WERI-Rb-1 (cell line): ENCODE results near the gene REXO1.

ENCODE experiments used
- DNase-seq: peaks from one replicate; pipeline ENCODE4 v3.0.0-alpha.2; 2020
- H3K27ac ChIP-seq: fragments of 250-450 bp; sonication (Bioruptor Pico); 2 replicates; pipeline ENCODE4 v1.5.1; 2020; ENCODE audit warnings: mild to moderate bottlenecking, moderate library complexity
- H3K27me3 ChIP-seq: fragments of 250-450 bp; sonication (Bioruptor Pico); 2 replicates; pipeline ENCODE4 v1.5.1; 2021; ENCODE audit warnings: mild to moderate bottlenecking, low read depth, moderate library complexity; ENCODE audit not compliant: insufficient read depth, severe bottlenecking
- H3K36me3 ChIP-seq: fragments of 250-450 bp; sonication (Bioruptor Pico); 2 replicates; pipeline ENCODE4 v1.5.1; 2020; ENCODE audit warnings: mild to moderate bottlenecking, moderate library complexity
- H3K4me3 ChIP-seq: 2 replicates; pipeline ENCODE4 v1.5.1; 2011; ENCODE audit warnings: low read depth, mild to moderate bottlenecking, control low read depth, low read length
- H3K9me3 ChIP-seq: fragments of 250-450 bp; sonication (Bioruptor Pico); 2 replicates; pipeline ENCODE4 v1.5.1; 2021; ENCODE audit warnings: mild to moderate bottlenecking, moderate library complexity; ENCODE audit not compliant: severe bottlenecking
- CTCF ChIP-seq: IDR thresholded peaks from 2 replicates; pipeline ENCODE4 v1.5.1; 2011; ENCODE audit warnings: low read depth, mild to moderate bottlenecking, control low read depth, inconsistent platforms, low read length

REXO1 gene

GRCh38 chr19:1825909-1826556 is 22.2 kb downstream of the REXO1 start:
- Histone ChIP-seq H3K4me3 (no peak overlapping the region), H3K9me3 (no peaks in the 10 kb centered on the region), H3K27ac (no peak overlapping the region; the same call in 1 of the 2 replicates), H3K36me3 (peaks cover 61% of the 10 kb centered on the region), H3K27me3 (no peaks in the 10 kb centered on the region)
- TF ChIP-seq CTCF = peak; percentile 94
- DNase-seq = peak; percentile 86

GRCh38 chr19:1824252-1824622 is 24.0 kb downstream of the REXO1 start:
- Histone ChIP-seq H3K27me3 (no peaks in the 10 kb centered on the region), H3K9me3 (no peaks in the 10 kb centered on the region), H3K36me3 (peaks cover 61% of the 10 kb centered on the region), H3K27ac (peak overlapping the region; percentile 23), H3K4me3 (no peak overlapping the region)
- DNase-seq = no peak
- no peak for TF ChIP-seq CTCF

GRCh38 chr19:1823539-1824251 is 24.6 kb downstream of the REXO1 start:
- H3K27me3 ChIP-seq = no peaks in the 10 kb centered on the region
- TF ChIP-seq CTCF = 0 out of 2 replicates have a peak, but pooled peaks have one; percentile 5
- no peaks in the 10 kb centered on the region for H3K9me3 ChIP-seq
- H3K27ac ChIP-seq = peak overlapping the region; percentile 23
- peak; percentile 85 for DNase-seq
- H3K36me3 ChIP-seq = peaks cover 64% of the 10 kb centered on the region
- H3K4me3 ChIP-seq = no peak overlapping the region

- Histone ChIP-seq H3K9me3 (no peaks in the 10 kb centered on the region), H3K36me3 (peaks cover 68% of the 10 kb centered on the region), H3K27me3 (no peaks in the 10 kb centered on the region), H3K4me3 (no peak overlapping the region), H3K27ac (no peak overlapping the region)
- DNase-seq = no peak
- no peak for TF ChIP-seq CTCF
Observed at GRCh38 chr19:1823020-1823419, 25.3 kb downstream of the REXO1 start.

GRCh38 chr19:1822210-1822609 is 26.1 kb downstream of the REXO1 start:
- peaks cover 71% of the 10 kb centered on the region for H3K36me3 ChIP-seq
- no peak overlapping the region for H3K27ac ChIP-seq
- no peak for DNase-seq
- no peak for TF ChIP-seq CTCF
- H3K9me3 ChIP-seq = no peaks in the 10 kb centered on the region
- no peaks in the 10 kb centered on the region for H3K27me3 ChIP-seq
- H3K4me3 ChIP-seq = no peak overlapping the region
